HUES64 (cell line): ENCODE data around the gene YDJC.

Experiments
- H3K27ac ChIP-seq: 2 replicates; pipeline ENCODE4 v1.7.0; 2013; ENCODE audit warnings: low read depth, low read length, inconsistent platforms
- H3K27me3 ChIP-seq: 2 replicates; pipeline ENCODE4 v1.6.1; 2013; ENCODE audit warnings: mild to moderate bottlenecking, low read length; ENCODE audit not compliant: insufficient read depth
- H3K36me3 ChIP-seq: 2 replicates; pipeline ENCODE4 v1.6.1; 2013; ENCODE audit warnings: mild to moderate bottlenecking, low read length; ENCODE audit not compliant: insufficient read depth
- H3K4me1 ChIP-seq: 2 replicates; pipeline ENCODE4 v1.6.1; 2013; ENCODE audit warnings: mild to moderate bottlenecking, low read length, moderate library complexity; ENCODE audit not compliant: insufficient read depth
- H3K4me3 ChIP-seq: 2 replicates; pipeline ENCODE4 v1.5.1; 2013; ENCODE audit warnings: mild to moderate bottlenecking, low read length, moderate library complexity
- H3K9ac ChIP-seq: 2 replicates; pipeline ENCODE4 v1.6.1; 2013; ENCODE audit warnings: mild to moderate bottlenecking, low read depth, low read length
- H3K9me3 ChIP-seq: 2 replicates; pipeline ENCODE4 v1.6.1; 2013; ENCODE audit warnings: low read depth, low read length; ENCODE audit not compliant: insufficient read depth
- WGBS: fragments of 150-250, 120-280 bp; methylation state at CpG from one replicate; pipeline ENCODE4 v1.1.7; 2013; ENCODE audit warnings: missing lambda C conversion rate; 5-methylcytosine and 5-hydroxymethylcytosine counted together

The YDJC gene

DNA sequence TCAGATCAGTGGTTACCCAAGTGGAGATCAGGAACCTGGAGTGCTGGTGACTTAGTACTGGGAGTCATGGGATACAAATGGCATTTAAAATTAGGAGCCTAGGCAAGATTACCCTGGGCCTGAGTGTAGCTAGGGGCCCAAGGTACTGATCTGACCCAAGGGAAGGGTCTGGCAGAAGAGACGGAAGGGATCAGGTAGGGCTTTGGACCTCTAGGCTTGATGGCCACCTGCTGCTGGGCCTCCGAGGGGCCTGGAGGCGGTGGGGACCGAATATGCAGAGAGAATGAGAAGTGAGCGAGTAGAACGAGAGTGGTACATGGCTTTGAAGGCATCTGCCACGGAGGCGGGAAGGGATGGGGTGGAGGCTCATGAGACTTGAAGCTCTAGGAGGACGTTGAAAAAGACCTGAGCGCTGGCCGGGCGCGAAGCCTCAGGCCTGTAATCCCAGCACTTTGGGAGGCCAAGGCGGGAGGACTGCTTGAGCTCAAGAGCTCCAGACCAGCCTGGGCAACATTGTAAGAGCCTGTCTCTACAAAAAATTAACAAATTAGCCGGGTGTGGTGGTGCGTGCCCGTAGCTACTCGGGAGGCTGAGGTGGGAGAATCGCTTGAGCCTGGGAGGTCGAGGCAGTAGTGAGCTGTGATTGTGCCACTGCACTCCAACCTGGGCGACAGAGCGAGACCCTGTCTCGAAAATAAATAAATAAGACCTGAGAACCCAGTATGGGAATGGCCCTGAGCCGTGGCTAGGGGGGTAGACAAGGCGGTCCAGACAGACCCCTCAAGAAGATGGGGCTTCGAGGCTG, 35.4 kb upstream of the YDJC start:
- WGBS = 74% methylated on average over 26 of the region's 26 CpGs
- H3K27ac ChIP-seq = no peak overlapping the region
- peak overlapping the region; percentile 99 for H3K4me3 ChIP-seq
- no peaks in the 10 kb centered on the region for H3K9me3 ChIP-seq
- H3K9ac ChIP-seq = peak overlapping the region; percentile 71; the same call in 1 of the 2 replicates
- H3K27me3 ChIP-seq = no peaks in the 10 kb centered on the region; the same call in 1 of the 2 replicates
- H3K36me3 ChIP-seq = peaks cover 6% of the 10 kb centered on the region; the same call in 1 of the 2 replicates
- no peaks in the 10 kb centered on the region for H3K4me1 ChIP-seq

GRCh38 chr22:21663738-21664137, 33.9 kb upstream of the YDJC start:
- Histone ChIP-seq H3K4me3 (no peak overlapping the region), H3K27me3 (no peaks in the 10 kb centered on the region; the same call in 1 of the 2 replicates), H3K27ac (no peak overlapping the region), H3K4me1 (no peaks in the 10 kb centered on the region), H3K9me3 (no peaks in the 10 kb centered on the region), H3K36me3 (no peaks in the 10 kb centered on the region), H3K9ac (no peak overlapping the region)
- 89% methylated on average over 2 of the region's 2 CpGs for WGBS

DNA sequence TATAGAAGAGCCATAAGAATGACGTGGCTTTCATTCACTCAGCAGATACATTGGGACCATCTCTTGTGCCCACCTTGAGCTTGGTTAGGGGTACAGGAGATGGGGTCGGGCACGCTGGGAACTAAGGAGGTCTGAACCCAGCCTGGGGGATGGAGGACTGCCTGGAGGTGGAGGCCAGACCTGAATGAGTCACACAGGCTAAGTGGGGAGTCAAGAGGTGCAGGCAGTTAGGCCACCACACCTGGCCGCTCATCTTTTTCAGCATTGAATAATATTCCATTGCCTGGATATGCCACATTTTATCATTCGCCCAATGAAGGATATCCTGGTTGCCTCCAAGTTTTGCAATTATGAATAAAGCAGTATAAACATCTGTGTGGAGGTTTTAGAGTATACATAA, 32.2 kb upstream of the YDJC start:
- whole genome bisulfite sequencing = 85% methylated on average over 5 of the region's 5 CpGs
- H3K27ac ChIP-seq = no peak overlapping the region
- H3K4me3 ChIP-seq = no peak overlapping the region
- no peaks in the 10 kb centered on the region for H3K36me3 ChIP-seq
- H3K9ac ChIP-seq = no peak overlapping the region
- no peaks in the 10 kb centered on the region; the same call in 1 of the 2 replicates for H3K27me3 ChIP-seq
- H3K4me1 ChIP-seq = no peaks in the 10 kb centered on the region
- H3K9me3 ChIP-seq = no peaks in the 10 kb centered on the region

DNA sequence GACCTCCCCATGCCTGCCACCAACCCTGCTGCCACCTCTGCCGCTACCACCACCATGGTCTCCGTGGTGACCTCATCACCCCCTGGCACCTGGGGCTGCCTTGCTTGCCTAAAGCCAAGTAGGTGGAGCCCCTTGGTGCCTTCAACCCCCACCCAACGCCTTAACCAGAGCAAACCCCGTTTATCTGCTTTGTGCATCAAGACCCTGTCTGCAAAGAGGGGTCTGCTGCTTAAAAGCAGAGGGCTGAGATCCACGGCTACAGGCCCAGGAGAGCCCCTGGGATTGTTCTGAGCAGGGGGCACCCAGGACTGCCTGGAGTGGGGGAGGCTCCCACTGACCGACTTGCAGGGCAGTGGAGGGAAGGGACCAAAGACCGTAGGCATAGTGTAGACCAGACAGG, 31.1 kb upstream of the YDJC start:
- H3K4me1 ChIP-seq = peaks cover 6% of the 10 kb centered on the region
- 83% methylated on average over 7 of the region's 7 CpGs for WGBS
- H3K27me3 ChIP-seq = no peaks in the 10 kb centered on the region; the same call in 1 of the 2 replicates
- no peaks in the 10 kb centered on the region for H3K9me3 ChIP-seq
- 0 out of 2 replicates have a peak, but pooled peaks cover 6% of the 10 kb centered on the region for H3K36me3 ChIP-seq
- H3K27ac ChIP-seq = no peak overlapping the region
- no peak overlapping the region for H3K4me3 ChIP-seq
- no peak overlapping the region for H3K9ac ChIP-seq

GRCh38 chr22:21659864-21660525, 30.2 kb upstream of the YDJC start:
- H3K27ac ChIP-seq = no peak overlapping the region
- peaks cover 6% of the 10 kb centered on the region for H3K4me1 ChIP-seq
- WGBS = 86% methylated on average over 7 of the region's 7 CpGs
- 0 out of 2 replicates have a peak, but pooled peaks cover 8% of the 10 kb centered on the region for H3K36me3 ChIP-seq
- no peak overlapping the region for H3K9ac ChIP-seq
- no peaks in the 10 kb centered on the region; the same call in 1 of the 2 replicates for H3K27me3 ChIP-seq
- H3K9me3 ChIP-seq = no peaks in the 10 kb centered on the region
- H3K4me3 ChIP-seq = no peak overlapping the region

GRCh38 chr22:21657360-21658032, 27.7 kb upstream of the YDJC start:
- H3K4me3 ChIP-seq = peak overlapping the region; percentile 63

GRCh38 chr22:21657020-21657359, 27.2 kb upstream of the YDJC start:
- H3K36me3 ChIP-seq = peaks cover 24% of the 10 kb centered on the region
- no peaks in the 10 kb centered on the region for H3K9me3 ChIP-seq
- peak overlapping the region; percentile 41 for H3K9ac ChIP-seq
- H3K4me3 ChIP-seq = peak overlapping the region; percentile 63
- peaks cover 12% of the 10 kb centered on the region for H3K4me1 ChIP-seq
- H3K27me3 ChIP-seq = no peaks in the 10 kb centered on the region; the same call in 1 of the 2 replicates
- H3K27ac ChIP-seq = peak overlapping the region; percentile 85; the same call in 1 of the 2 replicates
- 26% methylated on average over 17 of the region's 17 CpGs for WGBS

More at GRCh38 chr22:21657360-21658032, 27.7 kb upstream of the YDJC start:
- Histone ChIP-seq H3K27ac (peak overlapping the region; percentile 85), H3K27me3 (no peaks in the 10 kb centered on the region; the same call in 1 of the 2 replicates), H3K9me3 (no peaks in the 10 kb centered on the region), H3K9ac (peak overlapping the region; percentile 59), H3K4me1 (peaks cover 12% of the 10 kb centered on the region), H3K36me3 (peaks cover 24% of the 10 kb centered on the region)
- under 1% methylated on average over 79 of the region's 79 CpGs for WGBS

- H3K9ac ChIP-seq = peak overlapping the region; percentile 86
- peak overlapping the region; percentile 78 for H3K4me3 ChIP-seq
- H3K27me3 ChIP-seq = no peaks in the 10 kb centered on the region
- peaks cover 32% of the 10 kb centered on the region for H3K36me3 ChIP-seq
- WGBS = 4% methylated on average over 36 of the region's 40 CpGs
- peaks cover 18% of the 10 kb centered on the region for H3K4me1 ChIP-seq
- H3K9me3 ChIP-seq = no peaks in the 10 kb centered on the region
- H3K27ac ChIP-seq = peak overlapping the region; percentile 68
These were observed 23.0 kb upstream of the YDJC start for GRCh38 chr22:21652547-21653545.

DNA sequence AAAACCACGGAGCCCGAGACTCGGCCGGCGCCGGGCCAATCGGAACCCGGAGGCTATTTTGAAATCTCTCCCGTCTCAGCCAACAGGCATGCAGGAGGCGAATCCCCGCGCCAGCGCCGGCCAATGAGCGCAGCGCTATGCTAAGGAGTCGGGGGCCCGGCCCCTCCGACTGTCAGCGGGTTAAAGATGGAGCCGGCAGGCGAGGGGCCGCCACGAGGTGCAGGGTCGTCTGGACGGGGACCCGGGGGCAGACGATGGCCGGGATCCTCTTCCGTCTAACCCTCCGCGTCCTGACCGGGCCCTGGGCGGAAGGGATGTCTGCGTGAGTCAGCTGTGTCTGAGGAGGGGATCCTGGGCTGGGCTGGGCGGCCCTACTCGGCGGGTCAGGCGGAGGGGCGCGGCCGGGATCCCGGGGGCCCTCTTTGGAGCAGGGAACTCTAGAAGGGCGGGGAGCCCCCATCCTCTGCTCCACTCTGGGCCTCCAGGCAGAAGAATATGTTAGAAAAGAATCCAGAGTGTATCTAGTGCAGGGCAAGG, 22.3 kb upstream of the YDJC start:
- Histone ChIP-seq H3K27me3 (no peaks in the 10 kb centered on the region), H3K27ac (peak overlapping the region; percentile 86), H3K36me3 (peaks cover 32% of the 10 kb centered on the region), H3K9me3 (no peaks in the 10 kb centered on the region), H3K4me1 (peaks cover 18% of the 10 kb centered on the region), H3K4me3 (peak overlapping the region; percentile 78), H3K9ac (peak overlapping the region; percentile 86)
- under 1% methylated on average over 44 of the region's 44 CpGs for WGBS

DNA sequence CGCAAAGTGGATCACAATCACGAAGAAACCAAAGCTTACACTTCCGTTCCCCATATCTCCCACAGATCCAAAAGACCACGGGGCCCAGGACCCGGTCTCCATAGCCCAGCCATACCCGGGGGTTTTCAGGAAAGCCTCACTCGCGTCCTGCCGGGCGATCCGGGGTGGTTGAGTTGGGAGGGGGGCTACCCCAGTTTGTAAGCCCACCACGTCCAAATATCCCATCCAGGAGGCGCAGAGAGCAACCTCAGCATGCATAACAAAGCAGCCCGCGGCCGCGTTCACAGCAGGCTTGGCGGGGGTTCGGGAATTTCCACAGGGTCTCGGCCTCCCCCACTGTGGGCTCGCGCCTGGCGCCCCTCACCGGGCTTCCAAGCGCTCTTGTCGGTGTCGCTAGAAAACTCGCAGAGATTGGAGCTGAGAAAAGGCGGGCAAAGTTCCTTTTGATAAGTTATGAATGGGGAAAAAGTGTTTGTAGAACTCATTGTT, 21.7 kb upstream of the YDJC start:
- no peaks in the 10 kb centered on the region for H3K27me3 ChIP-seq
- under 1% methylated on average over 24 of the region's 29 CpGs for WGBS
- H3K9me3 ChIP-seq = no peaks in the 10 kb centered on the region
- peak overlapping the region; percentile 82 for H3K9ac ChIP-seq
- H3K27ac ChIP-seq = peak overlapping the region; percentile 86
- H3K36me3 ChIP-seq = peaks cover 30% of the 10 kb centered on the region
- peaks cover 14% of the 10 kb centered on the region for H3K4me1 ChIP-seq
- peak overlapping the region; percentile 78 for H3K4me3 ChIP-seq
